Measurements from ENCODE around the gene TREM1. TPM values are rescaled to one million over a fixed set of nuclear protein-coding genes. Genes with fewer than 3 reads are reported as not detected.
A peak's percentile ranks its signal among the peaks of the same experiment; 100 is the strongest.
"Not testable (repeated sequence)": the region's sequence is repeated elsewhere in the genome, so short reads cannot be mapped to it uniquely, and the experiment has no call there.

TREM1 gene
- total RNA-seq, 1 donor from 2014 or later, result not detected

DNA sequence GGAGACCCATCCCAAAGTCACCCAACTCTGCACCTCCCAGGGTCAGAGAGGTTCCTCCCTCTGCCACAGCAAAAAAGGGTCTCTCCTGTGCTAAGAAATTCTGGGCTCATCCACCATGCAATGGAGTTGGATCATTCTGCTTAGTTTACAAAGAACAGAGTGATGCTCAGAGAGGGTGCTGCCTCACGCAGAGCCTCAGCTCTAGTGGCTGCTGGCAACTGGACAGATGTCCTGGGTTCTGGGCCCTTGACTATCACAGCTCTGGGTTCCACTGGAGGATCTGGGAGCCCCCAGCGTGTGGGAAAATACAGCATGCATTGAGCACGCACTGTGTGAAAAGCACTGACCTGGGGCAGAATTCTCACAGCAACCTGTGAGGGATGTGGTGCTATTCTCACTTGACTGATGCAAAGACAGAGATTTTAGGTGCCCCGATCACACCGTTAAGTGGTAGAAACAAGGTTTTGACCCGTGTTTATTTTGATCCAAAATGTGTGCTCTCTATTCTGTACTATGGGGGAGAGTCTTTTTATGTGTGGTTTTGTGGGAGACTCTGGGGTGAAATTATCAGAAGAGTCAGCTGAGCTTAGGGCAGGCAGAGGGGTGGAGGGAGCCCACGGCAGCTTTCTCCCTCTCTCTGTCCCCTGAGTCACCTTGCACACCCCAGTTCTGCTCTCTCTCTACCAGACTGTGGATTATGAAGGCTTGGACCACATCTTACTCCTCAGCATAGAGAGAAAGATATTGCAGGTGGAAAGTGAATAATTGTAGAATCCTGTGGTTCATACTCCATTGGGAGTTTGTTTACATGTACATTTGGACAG lies 38.4 kb downstream of the TREM1 start:
- no peak for DNase-seq
- Mint-ChIP-seq H3K4me1 (ENCODE audit: low read depth, unreplicated experiment) (no peaks in the 10 kb centered on the region), H3K9me3 (ENCODE audit: unreplicated experiment) (peaks cover 4% of the 10 kb centered on the region), H3K27me3 (ENCODE audit: unreplicated experiment) (no peaks in the 10 kb centered on the region), H3K4me3 (ENCODE audit: unreplicated experiment) (no peak overlapping the region), H3K36me3 (ENCODE audit: unreplicated experiment) (no peaks in the 10 kb centered on the region), H3K27ac (ENCODE audit: unreplicated experiment) (no peak overlapping the region)
- TF ChIP-seq, protein P1, sequence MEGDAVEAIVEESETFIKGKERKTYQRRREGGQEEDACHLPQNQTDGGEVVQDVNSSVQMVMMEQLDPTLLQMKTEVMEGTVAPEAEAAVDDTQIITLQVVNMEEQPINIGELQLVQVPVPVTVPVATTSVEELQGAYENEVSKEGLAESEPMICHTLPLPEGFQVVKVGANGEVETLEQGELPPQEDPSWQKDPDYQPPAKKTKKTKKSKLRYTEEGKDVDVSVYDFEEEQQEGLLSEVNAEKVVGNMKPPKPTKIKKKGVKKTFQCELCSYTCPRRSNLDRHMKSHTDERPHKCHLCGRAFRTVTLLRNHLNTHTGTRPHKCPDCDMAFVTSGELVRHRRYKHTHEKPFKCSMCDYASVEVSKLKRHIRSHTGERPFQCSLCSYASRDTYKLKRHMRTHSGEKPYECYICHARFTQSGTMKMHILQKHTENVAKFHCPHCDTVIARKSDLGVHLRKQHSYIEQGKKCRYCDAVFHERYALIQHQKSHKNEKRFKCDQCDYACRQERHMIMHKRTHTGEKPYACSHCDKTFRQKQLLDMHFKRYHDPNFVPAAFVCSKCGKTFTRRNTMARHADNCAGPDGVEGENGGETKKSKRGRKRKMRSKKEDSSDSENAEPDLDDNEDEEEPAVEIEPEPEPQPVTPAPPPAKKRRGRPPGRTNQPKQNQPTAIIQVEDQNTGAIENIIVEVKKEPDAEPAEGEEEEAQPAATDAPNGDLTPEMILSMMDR (IDR thresholded peaks at IDR 0.05; ENCODE audit: partially characterized antibody, unreplicated experiment), result no peak

DNA sequence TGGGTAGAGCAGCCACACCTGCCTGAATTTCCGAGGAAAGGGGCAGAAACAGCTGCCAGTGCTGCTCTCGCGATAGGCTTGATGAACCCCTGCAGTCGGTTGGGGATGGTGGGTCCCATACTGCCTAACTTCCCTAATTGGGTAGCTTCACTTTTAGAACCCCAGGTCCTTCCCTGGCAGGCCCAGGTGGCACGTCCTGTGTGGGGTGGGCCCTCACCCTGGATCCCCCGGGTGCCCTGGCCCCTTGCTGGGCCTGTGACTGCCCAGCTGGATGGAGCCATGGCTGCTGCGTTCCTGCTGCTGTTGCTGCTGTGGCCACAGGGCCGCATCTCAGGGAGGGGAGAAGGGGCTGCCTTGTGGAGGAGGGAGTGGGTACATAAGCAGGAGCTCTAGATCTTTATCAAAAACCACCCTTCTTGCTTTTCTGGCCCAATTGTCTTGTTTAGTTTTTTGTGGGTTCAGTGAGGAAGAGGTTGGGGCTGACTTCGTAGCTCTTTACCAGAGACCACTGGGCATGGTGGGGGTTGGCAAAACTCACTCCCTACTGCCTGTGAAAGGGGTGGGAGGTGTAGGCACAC lies 39.1 kb downstream of the TREM1 start:
- DNase-seq, result no peak
- H3K27ac Mint-ChIP-seq (ENCODE audit: unreplicated experiment), result no peak overlapping the region
- no peak overlapping the region for H3K4me3 Mint-ChIP-seq (ENCODE audit: unreplicated experiment)
- H3K9me3 Mint-ChIP-seq (ENCODE audit: unreplicated experiment), result peaks cover 3% of the 10 kb centered on the region
- H3K27me3 Mint-ChIP-seq (ENCODE audit: unreplicated experiment), result peaks cover 2% of the 10 kb centered on the region
- no peaks in the 10 kb centered on the region for H3K4me1 Mint-ChIP-seq (ENCODE audit: low read depth, unreplicated experiment)
- TF ChIP-seq, protein P1 (IDR thresholded peaks at IDR 0.05; ENCODE audit: partially characterized antibody, unreplicated experiment), result no peak
- H3K36me3 Mint-ChIP-seq (ENCODE audit: unreplicated experiment), result no peaks in the 10 kb centered on the region

DNA sequence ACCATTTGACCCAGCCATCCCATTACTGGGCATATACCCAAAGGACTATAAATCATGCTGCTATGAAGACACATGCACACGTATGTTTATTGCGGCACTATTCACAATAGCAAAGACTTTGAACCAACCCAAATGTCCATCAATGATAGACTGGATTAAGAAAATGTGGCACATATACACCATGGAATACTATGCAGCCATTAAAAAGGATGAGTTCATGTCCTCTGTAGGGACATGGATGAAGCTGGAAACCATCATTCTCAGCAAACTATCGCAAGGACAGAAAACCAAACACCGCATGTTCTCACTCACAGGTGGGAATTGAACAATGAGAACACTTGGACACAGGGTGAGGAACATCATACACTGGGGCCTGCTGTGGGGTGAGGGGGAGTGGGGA lies 40.0 kb downstream of the TREM1 start:
- H3K4me1 Mint-ChIP-seq (ENCODE audit: low read depth, unreplicated experiment); H3K36me3 Mint-ChIP-seq (ENCODE audit: unreplicated experiment); DNase-seq; H3K4me3 Mint-ChIP-seq (ENCODE audit: unreplicated experiment); H3K27me3 Mint-ChIP-seq (ENCODE audit: unreplicated experiment); H3K9me3 Mint-ChIP-seq (ENCODE audit: unreplicated experiment); H3K27ac Mint-ChIP-seq (ENCODE audit: unreplicated experiment): not testable (repeated sequence)

DNA sequence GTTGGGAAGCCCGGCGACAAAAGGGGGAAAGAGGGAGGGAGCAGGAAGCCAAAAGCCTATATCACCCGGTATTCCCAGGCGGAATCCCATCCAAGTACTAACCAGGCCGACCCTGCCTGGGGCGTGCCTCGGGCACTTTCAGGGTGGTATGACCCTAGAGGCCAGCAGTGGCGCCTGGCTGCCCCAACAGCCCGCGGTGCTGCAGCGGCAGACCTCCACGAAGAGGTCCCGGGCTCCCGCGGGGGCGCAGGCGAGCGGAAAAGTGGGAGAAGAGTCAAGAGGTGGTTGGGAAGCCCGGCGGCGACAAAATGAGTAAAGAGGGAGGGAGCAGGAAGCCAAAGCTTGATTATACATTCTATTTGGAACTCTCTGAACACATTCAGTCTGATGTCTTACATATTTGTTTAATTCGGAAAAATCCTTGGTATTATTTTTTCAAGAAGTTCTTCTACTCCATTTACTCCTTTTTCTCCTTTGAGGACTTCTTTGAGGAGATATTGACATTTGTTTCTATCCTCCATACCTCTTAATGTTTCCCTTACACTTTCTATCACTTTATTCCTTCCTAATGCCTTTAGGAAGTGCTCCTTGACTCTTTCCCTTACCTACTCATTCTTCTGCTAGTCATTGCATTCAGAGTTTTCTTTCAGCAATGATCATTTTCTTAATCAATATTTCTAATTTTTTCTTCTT lies 46.9 kb downstream of the TREM1 start:
- Mint-ChIP-seq H3K27ac (ENCODE audit: unreplicated experiment) (no peak overlapping the region), H3K4me3 (ENCODE audit: unreplicated experiment) (no peak overlapping the region), H3K27me3 (ENCODE audit: unreplicated experiment) (peaks cover 6% of the 10 kb centered on the region), H3K36me3 (ENCODE audit: unreplicated experiment) (no peaks in the 10 kb centered on the region), H3K9me3 (ENCODE audit: unreplicated experiment) (peaks cover 2% of the 10 kb centered on the region), H3K4me1 (ENCODE audit: low read depth, unreplicated experiment) (no peaks in the 10 kb centered on the region)
- TF ChIP-seq, protein P1 (IDR thresholded peaks at IDR 0.05; ENCODE audit: partially characterized antibody, unreplicated experiment), result no peak
- peak; percentile 30 for DNase-seq

DNA sequence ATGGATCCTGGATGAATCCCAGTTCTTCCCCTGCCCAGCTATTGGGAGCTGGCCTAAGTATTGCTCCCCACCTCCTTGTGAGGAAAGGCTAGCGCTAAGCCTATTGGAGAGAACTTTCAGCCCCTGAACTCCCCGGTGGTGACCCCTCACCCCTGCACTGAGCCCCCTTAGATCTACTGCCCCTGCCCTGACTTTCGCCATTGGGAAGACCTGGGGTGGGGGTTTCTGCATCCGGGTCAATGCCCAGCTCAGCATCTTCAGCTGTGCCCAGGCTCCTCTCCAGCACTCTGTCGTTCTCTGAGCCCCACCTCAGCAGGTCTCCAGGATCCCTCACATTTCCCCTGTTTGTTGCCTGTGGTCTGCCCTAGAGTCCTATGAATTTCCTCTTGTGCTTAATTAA lies 49.4 kb downstream of the TREM1 start:
- no peak overlapping the region for H3K4me3 Mint-ChIP-seq (ENCODE audit: unreplicated experiment)
- peaks cover 4% of the 10 kb centered on the region for H3K27me3 Mint-ChIP-seq (ENCODE audit: unreplicated experiment)
- no peaks in the 10 kb centered on the region for H3K36me3 Mint-ChIP-seq (ENCODE audit: unreplicated experiment)
- TF ChIP-seq, protein P1 (IDR thresholded peaks at IDR 0.05; ENCODE audit: partially characterized antibody, unreplicated experiment), result no peak
- DNase-seq, result no peak
- no peaks in the 10 kb centered on the region for H3K4me1 Mint-ChIP-seq (ENCODE audit: low read depth, unreplicated experiment)
- H3K27ac Mint-ChIP-seq (ENCODE audit: unreplicated experiment), result no peak overlapping the region
- H3K9me3 Mint-ChIP-seq (ENCODE audit: unreplicated experiment), result peaks cover 2% of the 10 kb centered on the region
